Measurements from ENCODE around the gene EMD. TPM values are rescaled to one million over a fixed set of nuclear protein-coding genes. Genes with fewer than 3 reads are reported as not detected.

EMD gene
- total RNA-seq, 4 donors from 2014 or later: 41.0 to 58.6 (median 50.6) TPM

DNA sequence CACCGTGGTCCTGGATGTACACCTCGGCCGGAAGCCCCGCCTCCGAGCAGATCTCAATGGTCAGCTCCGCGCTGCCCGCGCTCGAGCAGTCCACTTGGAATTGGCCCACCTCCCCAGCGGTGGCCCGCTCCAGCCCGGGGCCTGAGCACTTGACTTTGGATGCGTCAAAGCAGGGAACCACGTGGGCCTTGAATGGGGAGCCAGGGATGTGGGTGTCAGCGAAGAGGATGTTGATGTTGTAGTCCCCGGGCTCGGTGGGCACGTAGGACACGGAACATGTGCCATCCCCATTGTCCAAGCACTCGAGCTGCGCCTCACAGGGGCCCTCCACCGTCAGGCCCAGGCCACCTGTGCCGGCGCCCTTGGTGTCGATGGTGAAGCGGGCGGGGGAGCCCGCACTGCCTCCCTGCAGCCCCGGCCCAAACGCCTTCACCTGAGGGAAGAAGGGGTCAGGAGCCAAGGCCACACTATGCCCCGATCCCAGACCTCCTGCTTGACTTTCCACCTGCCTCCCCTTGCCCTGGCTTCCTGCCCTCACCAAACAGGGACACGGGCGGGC, 18.9 kb upstream of the EMD start:
- peak overlapping the region; percentile 55 to 99 (median 86) for H3K27ac ChIP-seq
- peaks cover 0 to 94% of the 10 kb centered on the region in 2 donors for H3K36me3 ChIP-seq
- ATAC-seq: no peak
- TF ChIP-seq, protein P1, sequence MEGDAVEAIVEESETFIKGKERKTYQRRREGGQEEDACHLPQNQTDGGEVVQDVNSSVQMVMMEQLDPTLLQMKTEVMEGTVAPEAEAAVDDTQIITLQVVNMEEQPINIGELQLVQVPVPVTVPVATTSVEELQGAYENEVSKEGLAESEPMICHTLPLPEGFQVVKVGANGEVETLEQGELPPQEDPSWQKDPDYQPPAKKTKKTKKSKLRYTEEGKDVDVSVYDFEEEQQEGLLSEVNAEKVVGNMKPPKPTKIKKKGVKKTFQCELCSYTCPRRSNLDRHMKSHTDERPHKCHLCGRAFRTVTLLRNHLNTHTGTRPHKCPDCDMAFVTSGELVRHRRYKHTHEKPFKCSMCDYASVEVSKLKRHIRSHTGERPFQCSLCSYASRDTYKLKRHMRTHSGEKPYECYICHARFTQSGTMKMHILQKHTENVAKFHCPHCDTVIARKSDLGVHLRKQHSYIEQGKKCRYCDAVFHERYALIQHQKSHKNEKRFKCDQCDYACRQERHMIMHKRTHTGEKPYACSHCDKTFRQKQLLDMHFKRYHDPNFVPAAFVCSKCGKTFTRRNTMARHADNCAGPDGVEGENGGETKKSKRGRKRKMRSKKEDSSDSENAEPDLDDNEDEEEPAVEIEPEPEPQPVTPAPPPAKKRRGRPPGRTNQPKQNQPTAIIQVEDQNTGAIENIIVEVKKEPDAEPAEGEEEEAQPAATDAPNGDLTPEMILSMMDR (IDR thresholded peaks at IDR 0.05): no peak
- peak; percentile 26 for TF ChIP-seq POLR2AphosphoS5 (IDR thresholded peaks at IDR 0.05)
- no peaks in the 10 kb centered on the region for H3K27me3 ChIP-seq
- no peaks in the 10 kb centered on the region for H3K9me3 ChIP-seq
- WGBS, 2 donors (ENCODE audit: low coverage in 1 of 2): 80 to 88% methylated on average over 1 to 10 of the region's 34 CpGs
- H3K4me3 ChIP-seq: no peak overlapping the region
- peaks cover 0 to 85% (median 0%) of the 10 kb centered on the region in 3 donors for H3K4me1 ChIP-seq

DNA sequence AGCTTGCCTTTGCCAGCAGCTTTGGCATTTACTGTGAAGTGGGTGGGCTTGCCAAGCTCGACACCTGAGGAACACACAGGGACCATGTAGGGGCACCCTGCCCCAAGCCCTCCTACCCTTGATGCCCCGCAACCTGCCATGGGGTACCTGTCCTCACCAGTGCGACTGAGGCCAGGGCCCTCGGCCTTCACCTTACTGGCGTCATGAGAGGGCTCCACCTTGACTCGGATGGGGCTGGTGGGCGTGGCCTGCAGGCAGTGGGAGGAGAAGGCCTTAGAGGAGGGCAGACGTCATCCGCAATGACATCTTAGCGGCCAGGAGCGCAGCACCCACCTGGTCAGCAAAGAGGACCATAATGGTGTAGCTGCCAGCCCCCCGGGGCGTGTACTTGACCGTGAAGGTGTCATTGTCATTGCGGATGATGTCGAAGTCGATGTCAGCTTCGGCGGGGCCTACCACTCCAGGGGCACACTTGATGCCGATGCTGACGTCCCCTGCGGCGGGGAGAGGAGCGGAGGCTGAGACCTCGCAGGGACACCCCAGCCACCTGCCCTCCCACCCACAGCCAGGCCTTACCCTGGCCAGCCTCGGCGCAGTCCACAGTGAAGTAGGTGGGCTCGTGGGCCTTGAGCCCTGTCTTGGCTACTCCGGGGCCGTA, 16.9 kb upstream of the EMD start:
- Histone ChIP-seq H3K27me3 (no peaks in the 10 kb centered on the region), H3K27ac (peak overlapping the region; percentile 76 to 99 (median 94)), H3K36me3 (peaks cover 0 to 94% of the 10 kb centered on the region in 2 donors), H3K4me3 (no peak overlapping the region), H3K9me3 (no peaks in the 10 kb centered on the region), H3K4me1 (peaks cover 0 to 87% (median 0%) of the 10 kb centered on the region in 3 donors)
- ATAC-seq: no peak
- WGBS, 2 donors (ENCODE audit: low coverage in 1 of 2): no CpG with 5 or more reads among the region's 30 CpGs
- TF ChIP-seq POLR2AphosphoS5 (IDR thresholded peaks at IDR 0.05) (peak; percentile 3), EP300 (IDR thresholded peaks at IDR 0.05) (no peak)

DNA sequence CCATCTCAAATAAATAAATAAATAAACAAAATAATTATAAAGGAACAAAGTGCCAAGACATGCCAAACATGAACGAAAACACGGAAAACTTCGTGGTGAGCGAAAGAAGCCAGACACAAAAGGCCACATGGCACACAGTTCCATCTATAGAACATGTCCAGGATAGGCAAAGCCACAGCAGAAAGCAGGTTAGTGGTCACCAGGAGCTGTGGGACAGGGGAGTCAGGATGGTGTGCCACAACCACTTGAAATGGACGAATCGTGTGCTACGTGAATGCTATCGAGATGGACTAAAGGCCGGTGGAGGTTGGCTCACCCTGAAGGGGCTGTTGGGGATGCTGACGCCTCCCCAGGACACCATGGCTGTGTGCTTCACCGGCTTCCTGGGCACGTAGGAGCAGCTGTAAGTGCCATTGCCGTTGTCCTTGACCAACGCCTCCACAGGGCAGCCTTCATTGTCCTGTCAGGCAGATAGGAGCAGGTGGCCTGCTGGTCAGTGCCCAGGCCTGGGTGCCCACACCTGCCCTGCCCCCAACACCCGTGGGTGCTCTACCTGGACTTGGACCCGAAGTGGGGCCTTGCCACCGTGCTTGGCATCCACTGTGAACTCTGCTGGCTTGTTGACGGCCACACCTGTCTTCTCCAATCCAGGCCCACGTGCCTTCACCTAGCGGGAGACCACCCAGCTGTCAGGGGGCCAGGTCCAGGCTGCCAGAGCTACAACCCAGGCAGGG, 15.2 kb upstream of the EMD start:
- H3K4me3 ChIP-seq: no peak overlapping the region
- H3K9me3 ChIP-seq: no peaks in the 10 kb centered on the region
- whole genome bisulfite sequencing, 2 donors (ENCODE audit: low coverage in 1 of 2): 24% methylated on average over 3 of the region's 20 CpGs; no CpG with 5 or more reads in 1 of the 2 donors
- no peak for ATAC-seq
- peaks cover 0 to 87% (median 11%) of the 10 kb centered on the region in 3 donors for H3K4me1 ChIP-seq
- TF ChIP-seq, protein P1 (IDR thresholded peaks at IDR 0.05): no peak
- no peak for TF ChIP-seq POLR2A (IDR thresholded peaks at IDR 0.05)
- no peak for TF ChIP-seq EP300 (IDR thresholded peaks at IDR 0.05)
- peak; percentile 21 for TF ChIP-seq POLR2AphosphoS5 (IDR thresholded peaks at IDR 0.05)
- peaks cover 0 to 86% of the 10 kb centered on the region in 2 donors for H3K36me3 ChIP-seq
- no peaks in the 10 kb centered on the region for H3K27me3 ChIP-seq
- H3K27ac ChIP-seq: peak overlapping the region; percentile 94 to 99 (median 96)

DNA sequence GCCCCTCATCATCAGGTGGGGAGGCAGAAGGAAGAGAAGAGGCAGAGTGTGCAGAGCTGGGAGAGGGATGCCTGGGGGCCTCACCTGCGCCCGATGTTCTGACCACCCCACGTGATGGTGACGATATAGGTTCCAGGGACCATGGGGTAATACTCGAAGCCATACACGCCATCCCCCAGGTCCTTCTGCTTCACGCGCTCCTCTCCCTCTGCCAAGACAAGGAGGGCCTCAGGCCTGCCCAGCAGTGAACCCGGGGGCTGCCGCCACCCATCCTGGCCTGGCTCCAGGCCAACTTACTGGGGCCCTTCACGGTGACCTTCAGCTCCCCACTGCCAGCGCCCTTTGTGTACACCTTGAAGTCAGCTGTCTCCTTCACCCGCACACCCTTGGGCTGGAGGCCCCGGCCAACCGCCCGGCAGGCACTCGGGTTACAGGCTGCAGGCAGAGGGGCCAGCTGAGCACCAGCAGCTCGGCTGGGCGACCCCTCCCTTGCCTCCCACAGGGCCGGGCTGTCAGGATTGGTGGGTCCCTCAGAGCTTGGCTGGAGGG, 14.0 kb upstream of the EMD start:
- no peak for ATAC-seq
- Histone ChIP-seq H3K27ac (peak overlapping the region; percentile 94 to 99 (median 96)), H3K4me1 (peaks cover 0 to 80% (median 11%) of the 10 kb centered on the region in 3 donors), H3K27me3 (no peaks in the 10 kb centered on the region), H3K4me3 (peak overlapping the region in 1 of 2 donors; percentile 74), H3K36me3 (peaks cover 0 to 76% of the 10 kb centered on the region in 2 donors), H3K9me3 (no peaks in the 10 kb centered on the region)
- WGBS, 2 donors (ENCODE audit: low coverage in 1 of 2): no CpG with 5 or more reads among the region's 20 CpGs
- TF ChIP-seq, protein P1 (IDR thresholded peaks at IDR 0.05): no peak
- TF ChIP-seq POLR2AphosphoS5 (IDR thresholded peaks at IDR 0.05): peak; percentile 14
- TF ChIP-seq POLR2A (IDR thresholded peaks at IDR 0.05): no peak
- no peak for TF ChIP-seq EP300 (IDR thresholded peaks at IDR 0.05)

DNA sequence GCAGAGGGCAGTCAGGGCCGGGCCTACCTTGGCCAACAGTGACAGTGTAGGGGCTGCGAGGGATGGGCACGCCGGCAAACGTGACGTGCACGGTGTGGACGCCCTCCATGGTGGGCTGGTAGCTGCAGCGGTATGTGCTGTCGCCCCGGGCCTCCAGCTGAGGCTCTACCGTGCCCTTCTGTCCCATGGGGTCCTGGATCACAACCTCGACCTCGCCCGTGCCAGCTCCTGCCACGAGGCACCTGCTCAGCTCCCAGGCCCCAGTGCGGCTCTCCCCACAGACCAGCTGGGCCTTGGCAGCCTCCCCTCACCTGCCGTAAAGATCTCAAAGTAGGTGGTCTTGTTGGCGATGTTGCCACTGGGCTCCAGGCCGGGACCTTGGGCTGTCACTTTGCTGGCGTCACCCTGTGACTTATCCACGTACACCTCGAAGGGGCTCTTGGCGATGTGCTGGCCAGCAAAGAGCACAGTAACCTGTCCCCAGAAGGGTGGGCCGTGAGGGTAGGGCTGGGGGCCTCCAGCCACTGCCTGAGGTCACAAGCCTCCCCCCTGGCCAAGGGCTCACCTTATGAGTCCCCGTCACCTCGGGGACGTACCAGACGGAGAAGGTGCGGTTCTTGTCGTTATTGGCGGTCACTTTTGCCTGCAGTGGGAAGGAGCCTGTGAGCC, 13.0 kb upstream of the EMD start:
- Histone ChIP-seq H3K4me3 (peak overlapping the region in 1 of 2 donors; percentile 74), H3K4me1 (peaks cover 0 to 79% (median 11%) of the 10 kb centered on the region in 3 donors), H3K36me3 (peaks cover 0 to 79% of the 10 kb centered on the region in 2 donors), H3K27ac (peak overlapping the region; percentile 94 to 99 (median 96)), H3K27me3 (no peaks in the 10 kb centered on the region), H3K9me3 (no peaks in the 10 kb centered on the region)
- no peak for TF ChIP-seq POLR2A (IDR thresholded peaks at IDR 0.05)
- TF ChIP-seq POLR2AphosphoS5 (IDR thresholded peaks at IDR 0.05): peak; percentile 40
- WGBS, 2 donors (ENCODE audit: low coverage in 1 of 2): 67% methylated on average over 1 of the region's 32 CpGs; no CpG with 5 or more reads in 1 of the 2 donors
- ATAC-seq: no peak
